Bronchial epithelial cell (primary cell): ENCODE data around the gene CARD19. TPM values are rescaled to one million over a fixed set of nuclear protein-coding genes. Genes with fewer than 3 reads are reported as not detected.

ENCODE experiments used
- DNase-seq: peaks from one replicate; pipeline ENCODE4 v3.0.0-alpha.2; 2010; ENCODE audit warnings: low read depth
- FAIRE-seq: peaks from 2 replicates; lab custom pipeline; 2011; peaks lifted over from hg19 to GRCh38; lab: Jason Lieb, UNC
- H3K27me3 ChIP-seq: 2 replicates; pipeline ENCODE4 v1.5.1; 2011; ENCODE audit warnings: low read length; ENCODE audit not compliant: control insufficient read depth, insufficient read depth
- H3K36me3 ChIP-seq: 2 replicates; pipeline ENCODE4 v1.5.1; 2011; ENCODE audit warnings: low read length; ENCODE audit not compliant: control insufficient read depth, insufficient read depth
- H3K4me3 ChIP-seq: 2 replicates; pipeline ENCODE4 v1.5.1; 2011; ENCODE audit warnings: mild to moderate bottlenecking, low read depth, low read length, control low read depth
- total RNA-seq: library from RNA; depleted of rRNA; stranded (reverse); fragments of >200 nt; gene quantifications from 2 replicates; pipeline ENCODE4 v1.2.1, GENCODE V29; 2014
- TF ChIP-seq, protein P1 (sequence below): IDR thresholded peaks from 2 replicates; pipeline ENCODE4 v1.5.1; 2011; ENCODE audit warnings: mild to moderate bottlenecking, moderate library complexity, low read length, control low read depth, inconsistent platforms; ENCODE audit not compliant: insufficient read depth, severe bottlenecking

CARD19 gene
- total RNA-seq, 1 donor from 2014 or later, result 43.4 TPM

DNA sequence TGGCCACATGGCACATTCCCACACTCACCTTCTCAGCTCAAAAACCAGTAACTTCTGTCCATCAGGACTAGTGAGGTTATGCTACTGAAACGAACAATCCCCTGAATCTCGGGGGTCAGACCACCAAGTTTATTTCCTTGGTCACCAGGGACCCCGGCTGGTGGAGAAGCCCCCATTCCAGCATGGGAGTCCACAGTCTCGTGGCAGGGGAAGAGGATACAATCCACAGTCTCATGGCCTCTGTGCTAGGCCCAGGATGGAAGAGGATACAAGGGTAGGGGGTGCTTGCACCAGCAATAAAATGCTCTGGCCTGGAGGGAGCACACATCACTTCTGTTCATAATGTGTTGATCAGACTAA is 7.4 kb upstream of the CARD19 start:
- H3K4me3 ChIP-seq, result no peak overlapping the region
- no peak for DNase-seq
- FAIRE-seq, result no peak
- no peaks in the 10 kb centered on the region for H3K36me3 ChIP-seq
- no peaks in the 10 kb centered on the region for H3K27me3 ChIP-seq
- TF ChIP-seq, protein P1, sequence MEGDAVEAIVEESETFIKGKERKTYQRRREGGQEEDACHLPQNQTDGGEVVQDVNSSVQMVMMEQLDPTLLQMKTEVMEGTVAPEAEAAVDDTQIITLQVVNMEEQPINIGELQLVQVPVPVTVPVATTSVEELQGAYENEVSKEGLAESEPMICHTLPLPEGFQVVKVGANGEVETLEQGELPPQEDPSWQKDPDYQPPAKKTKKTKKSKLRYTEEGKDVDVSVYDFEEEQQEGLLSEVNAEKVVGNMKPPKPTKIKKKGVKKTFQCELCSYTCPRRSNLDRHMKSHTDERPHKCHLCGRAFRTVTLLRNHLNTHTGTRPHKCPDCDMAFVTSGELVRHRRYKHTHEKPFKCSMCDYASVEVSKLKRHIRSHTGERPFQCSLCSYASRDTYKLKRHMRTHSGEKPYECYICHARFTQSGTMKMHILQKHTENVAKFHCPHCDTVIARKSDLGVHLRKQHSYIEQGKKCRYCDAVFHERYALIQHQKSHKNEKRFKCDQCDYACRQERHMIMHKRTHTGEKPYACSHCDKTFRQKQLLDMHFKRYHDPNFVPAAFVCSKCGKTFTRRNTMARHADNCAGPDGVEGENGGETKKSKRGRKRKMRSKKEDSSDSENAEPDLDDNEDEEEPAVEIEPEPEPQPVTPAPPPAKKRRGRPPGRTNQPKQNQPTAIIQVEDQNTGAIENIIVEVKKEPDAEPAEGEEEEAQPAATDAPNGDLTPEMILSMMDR, result no peak

DNA sequence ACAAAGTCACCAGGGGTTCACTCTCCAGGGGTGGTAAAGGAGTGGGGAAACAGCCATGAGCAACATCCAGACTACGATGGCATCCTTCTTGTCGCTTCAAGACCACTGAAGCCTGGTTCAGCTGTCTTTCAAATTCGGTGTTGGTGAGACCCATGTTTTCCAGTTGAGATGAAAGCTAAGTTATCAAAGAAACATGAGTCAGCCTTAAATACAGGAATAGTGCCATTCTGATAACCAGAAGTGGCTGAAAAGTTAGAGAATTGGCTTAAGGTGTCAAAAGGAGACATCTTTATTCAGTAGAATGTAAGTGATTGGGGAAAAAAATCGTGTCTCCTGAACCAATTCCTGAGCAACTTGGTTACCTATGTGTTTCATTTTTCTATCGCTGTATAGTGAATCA is 7.0 kb upstream of the CARD19 start:
- Histone ChIP-seq H3K27me3 (no peaks in the 10 kb centered on the region), H3K4me3 (no peak overlapping the region), H3K36me3 (no peaks in the 10 kb centered on the region)
- TF ChIP-seq, protein P1, result no peak
- no peak for DNase-seq
- FAIRE-seq, result no peak

DNA sequence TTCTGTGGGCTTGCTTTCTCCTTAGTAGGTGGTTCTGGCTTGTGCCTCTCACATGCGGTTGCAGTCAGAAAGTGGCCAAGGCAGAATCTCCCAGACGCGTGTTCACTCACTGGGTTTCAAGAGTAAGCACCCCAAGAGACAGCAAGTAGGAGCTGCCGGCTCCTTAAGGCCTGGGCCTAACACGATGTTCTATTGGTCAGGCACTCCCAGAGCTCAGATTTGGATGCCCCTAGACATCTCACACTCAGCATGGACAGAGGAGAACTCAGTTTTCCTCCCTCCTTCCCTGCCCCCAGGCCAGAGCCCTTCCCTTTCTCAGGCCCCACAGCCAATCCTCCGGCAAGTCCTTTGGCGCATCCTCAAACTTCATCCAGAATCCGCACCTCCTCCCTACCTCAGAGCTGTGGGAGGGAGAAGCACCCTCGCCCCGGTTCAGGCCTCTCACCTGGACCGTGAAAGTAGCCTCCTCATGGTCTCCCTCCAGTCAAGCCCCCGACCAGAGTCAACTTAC is 6.5 kb upstream of the CARD19 start:
- Histone ChIP-seq H3K36me3 (no peaks in the 10 kb centered on the region), H3K27me3 (no peaks in the 10 kb centered on the region), H3K4me3 (no peak overlapping the region)
- TF ChIP-seq, protein P1, result no peak
- DNase-seq, result no peak
- FAIRE-seq, result no peak

DNA sequence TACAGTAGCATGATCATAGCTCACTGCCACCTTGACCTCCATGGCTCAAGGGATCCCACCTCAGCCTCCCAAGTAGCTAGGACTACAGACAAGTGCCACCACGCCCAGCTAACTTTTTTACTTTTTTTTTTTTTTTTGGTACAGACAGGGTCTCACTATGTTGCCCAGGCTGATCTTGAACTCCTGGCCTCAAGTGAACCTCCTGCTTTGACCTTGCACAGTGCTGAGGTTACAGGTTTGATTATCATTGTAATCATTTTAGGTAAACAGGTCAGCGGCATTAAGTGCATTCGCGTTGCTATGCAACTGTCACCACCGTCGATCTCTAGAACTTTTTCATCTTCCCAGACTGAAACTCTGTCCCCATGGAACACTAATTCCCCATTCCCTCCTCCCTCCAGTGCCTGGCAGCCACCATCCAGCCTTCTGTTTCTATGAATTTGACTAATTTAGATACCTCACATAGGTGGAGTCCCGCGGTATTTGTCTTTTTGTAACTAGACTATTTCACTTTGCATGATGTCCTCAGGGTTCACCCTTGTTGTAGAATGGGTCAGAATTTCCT is 5.8 kb upstream of the CARD19 start:
- Histone ChIP-seq H3K36me3 (no peaks in the 10 kb centered on the region), H3K4me3 (no peak overlapping the region), H3K27me3 (no peaks in the 10 kb centered on the region)
- DNase-seq (no peak), FAIRE-seq (no peak)
- TF ChIP-seq, protein P1, result no peak

DNA sequence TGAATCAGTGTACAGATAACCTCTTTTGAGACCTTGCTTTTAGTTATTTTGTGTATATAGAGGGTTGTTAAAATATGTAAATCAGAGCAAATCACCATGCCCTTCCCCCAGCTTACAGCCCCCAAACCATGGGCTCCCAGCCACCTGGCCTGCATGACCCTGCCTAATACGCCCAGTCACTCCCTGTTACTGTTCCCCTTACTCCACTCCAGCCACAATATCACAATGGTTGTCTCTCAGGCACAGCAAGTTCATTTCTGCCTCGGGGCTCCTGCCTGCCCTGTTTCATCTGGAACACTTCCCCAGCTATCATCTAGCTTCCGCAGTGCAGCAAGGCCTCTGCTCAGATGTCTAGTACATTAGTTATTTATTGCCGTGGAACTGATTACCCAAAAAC is 5.0 kb upstream of the CARD19 start:
- TF ChIP-seq, protein P1, result no peak
- FAIRE-seq, result no peak
- DNase-seq, result no peak
- H3K36me3 ChIP-seq, result no peaks in the 10 kb centered on the region
- no peaks in the 10 kb centered on the region for H3K27me3 ChIP-seq
- H3K4me3 ChIP-seq, result no peak overlapping the region
